Measurements from ENCODE around the gene EGFR. TPM values are rescaled to one million over a fixed set of nuclear protein-coding genes. Genes with fewer than 3 reads are reported as not detected.

Gene EGFR
- total RNA-seq, 2 experiments from 2014 or later: not detected

DNA sequence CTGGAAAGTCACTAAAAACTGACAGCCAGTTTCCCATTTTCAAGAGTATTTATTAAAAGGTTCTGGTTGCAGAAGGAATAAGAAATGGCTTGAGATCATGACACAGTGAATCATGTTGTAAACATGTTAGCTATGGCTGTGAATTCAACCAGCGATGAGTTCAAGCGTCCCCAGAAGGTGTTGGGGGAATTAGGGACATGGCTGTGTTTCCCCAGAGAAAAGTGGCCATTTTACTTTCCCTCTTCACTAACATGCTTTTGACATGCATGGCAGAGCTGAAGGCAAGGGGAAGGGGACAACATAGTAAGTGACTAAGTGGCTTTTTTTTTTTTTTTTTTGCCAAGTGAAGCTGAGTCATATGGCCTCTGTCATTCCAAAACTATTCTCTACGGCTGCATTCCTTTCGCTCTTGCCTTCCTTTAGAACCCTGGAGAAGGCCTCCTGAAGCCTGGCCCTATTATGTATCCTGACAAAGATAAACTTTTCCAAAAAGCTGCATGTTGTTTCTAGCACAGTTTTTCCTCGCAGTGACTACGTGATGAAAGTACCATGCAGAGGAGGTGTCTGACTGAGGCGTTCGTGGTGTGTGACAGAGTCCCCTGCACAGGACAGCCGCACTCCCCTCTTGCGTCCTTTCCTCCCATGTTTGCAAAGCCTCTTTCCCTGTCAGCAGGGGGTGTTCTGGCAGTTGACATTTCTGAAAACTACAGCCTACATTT is 46.9 kb downstream of the EGFR start:
- peaks cover 28% of the 10 kb centered on the region for H3K27me3 Mint-ChIP-seq

DNA sequence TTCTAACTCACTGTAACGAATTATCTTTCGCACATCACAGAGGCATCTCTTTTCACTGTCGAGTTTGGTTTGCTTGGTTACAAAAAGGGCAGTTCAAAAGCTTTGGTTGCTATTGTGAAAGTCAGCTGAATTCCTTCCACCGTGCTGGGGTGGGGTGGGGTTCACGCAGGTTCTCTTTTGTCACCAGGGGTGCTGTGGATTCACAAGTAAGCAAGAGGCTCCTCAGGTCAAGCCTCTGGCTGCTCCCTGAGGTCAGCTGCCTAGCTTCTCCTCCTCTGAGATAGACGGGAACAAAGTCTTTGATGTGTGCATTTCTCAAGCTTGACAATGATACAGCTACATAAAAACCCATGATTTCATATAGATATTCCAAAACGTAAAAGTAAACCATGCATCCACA is 47.7 kb downstream of the EGFR start:
- H3K36me3 Mint-ChIP-seq (ENCODE audit: low read depth): no peaks in the 10 kb centered on the region
- H3K9me3 Mint-ChIP-seq: no peaks in the 10 kb centered on the region
- CTCF ChIA-PET: no interaction called here
- no peaks in the 10 kb centered on the region for H3K4me1 Mint-ChIP-seq
- H3K27me3 Mint-ChIP-seq: peaks cover 28% of the 10 kb centered on the region
- POLR2A ChIA-PET: no interaction called here
- no peak overlapping the region for H3K27ac Mint-ChIP-seq
- DNase-seq: no peak
- no peak overlapping the region for H3K4me3 Mint-ChIP-seq

More for the DNA sequence above, 46.9 kb downstream of the EGFR start:
- ChIA-PET POLR2A (no interaction called here), CTCF (no interaction called here)
- no peak overlapping the region for H3K27ac Mint-ChIP-seq
- no peak for DNase-seq
- no peaks in the 10 kb centered on the region for H3K9me3 Mint-ChIP-seq
- no peaks in the 10 kb centered on the region for H3K4me1 Mint-ChIP-seq
- H3K36me3 Mint-ChIP-seq (ENCODE audit: low read depth): no peaks in the 10 kb centered on the region
- no peak overlapping the region for H3K4me3 Mint-ChIP-seq

DNA sequence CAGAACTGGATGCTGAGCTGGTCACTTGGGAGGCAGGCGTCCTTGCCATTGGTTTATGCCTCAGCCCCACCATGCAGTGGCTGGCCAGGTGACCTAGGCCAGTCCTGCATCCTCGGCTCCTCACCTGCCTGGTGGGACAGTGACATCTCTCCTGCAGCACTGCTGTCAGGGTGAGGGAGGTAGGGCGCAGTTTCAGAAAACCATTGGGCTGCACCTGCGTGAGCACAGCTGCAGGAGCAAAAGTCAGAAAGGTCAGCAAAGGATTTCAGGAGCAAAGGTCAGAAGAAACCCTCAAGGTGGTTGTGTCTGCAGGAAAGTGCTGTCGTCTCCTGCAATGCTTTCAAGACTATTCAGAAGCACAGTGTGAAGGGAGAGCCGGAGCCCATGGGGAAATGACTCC is 48.1 kb downstream of the EGFR start:
- CTCF ChIA-PET: no interaction called here
- H3K27ac Mint-ChIP-seq: no peak overlapping the region
- POLR2A ChIA-PET: no interaction called here

DNA sequence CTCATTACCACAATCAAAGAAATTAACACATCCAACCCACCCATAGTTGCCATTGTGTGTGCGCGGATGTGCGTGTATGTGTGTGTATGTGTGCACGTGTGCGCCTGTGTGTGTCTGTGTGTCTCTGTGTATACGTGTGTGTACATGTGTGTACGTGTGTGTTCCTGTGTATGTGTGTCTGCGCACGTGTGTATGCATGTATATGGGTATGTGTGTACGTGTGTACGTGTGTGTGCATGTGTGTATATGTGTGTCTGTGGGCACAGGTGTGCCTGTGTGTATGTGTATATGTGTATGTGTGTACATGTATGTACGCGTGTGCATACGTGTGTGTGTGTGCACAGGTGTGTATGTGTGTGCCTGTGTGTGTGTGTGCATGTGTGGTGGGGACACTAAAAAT is 48.9 kb downstream of the EGFR start:
- ChIA-PET CTCF (no interaction called here), POLR2A (no interaction called here)
- H3K4me1 Mint-ChIP-seq: no peaks in the 10 kb centered on the region
- H3K36me3 Mint-ChIP-seq (ENCODE audit: low read depth): no peaks in the 10 kb centered on the region
- H3K4me3 Mint-ChIP-seq: no peak overlapping the region
- H3K9me3 Mint-ChIP-seq: no peaks in the 10 kb centered on the region
- DNase-seq: no peak
- H3K27ac Mint-ChIP-seq: no peak overlapping the region
- H3K27me3 Mint-ChIP-seq: peaks cover 24% of the 10 kb centered on the region

More for the DNA sequence above, 48.1 kb downstream of the EGFR start:
- Mint-ChIP-seq H3K27me3 (peaks cover 27% of the 10 kb centered on the region), H3K4me3 (no peak overlapping the region), H3K36me3 (ENCODE audit: low read depth) (no peaks in the 10 kb centered on the region), H3K9me3 (no peaks in the 10 kb centered on the region), H3K4me1 (no peaks in the 10 kb centered on the region)
- DNase-seq: no peak

DNA sequence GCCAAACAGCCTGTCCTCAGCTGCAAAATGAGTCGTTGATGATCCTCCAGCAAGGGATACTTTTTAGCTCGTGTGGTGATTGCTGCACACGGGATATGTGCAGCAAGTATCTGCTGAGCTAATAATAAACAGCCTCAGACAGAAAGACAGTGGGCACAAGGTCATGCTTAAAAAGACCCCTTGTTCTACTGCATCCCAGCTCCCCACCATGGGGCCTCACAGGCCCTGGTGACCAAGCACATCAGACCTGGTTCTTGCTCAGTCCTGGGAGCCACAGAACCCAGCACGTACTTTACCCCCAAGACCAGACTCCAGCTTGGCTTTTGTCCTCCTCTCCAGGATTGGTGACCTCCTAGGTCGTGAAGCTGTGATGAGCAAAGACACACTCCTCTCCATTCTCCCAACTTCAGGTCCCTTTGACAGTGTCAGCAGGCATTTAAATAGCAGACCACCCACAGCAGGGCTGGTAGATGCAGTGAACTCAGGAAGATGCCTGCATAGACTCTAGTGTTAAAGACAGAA is 50.5 kb downstream of the EGFR start:
- DNase-seq: no peak
- peaks cover 22% of the 10 kb centered on the region for H3K27me3 Mint-ChIP-seq
- no peak overlapping the region for H3K27ac Mint-ChIP-seq
- H3K9me3 Mint-ChIP-seq: no peaks in the 10 kb centered on the region
- H3K36me3 Mint-ChIP-seq (ENCODE audit: low read depth): no peaks in the 10 kb centered on the region
- POLR2A ChIA-PET: no interaction called here
- no peak overlapping the region for H3K4me3 Mint-ChIP-seq
- H3K4me1 Mint-ChIP-seq: peaks cover 13% of the 10 kb centered on the region
- CTCF ChIA-PET: no interaction called here

DNA sequence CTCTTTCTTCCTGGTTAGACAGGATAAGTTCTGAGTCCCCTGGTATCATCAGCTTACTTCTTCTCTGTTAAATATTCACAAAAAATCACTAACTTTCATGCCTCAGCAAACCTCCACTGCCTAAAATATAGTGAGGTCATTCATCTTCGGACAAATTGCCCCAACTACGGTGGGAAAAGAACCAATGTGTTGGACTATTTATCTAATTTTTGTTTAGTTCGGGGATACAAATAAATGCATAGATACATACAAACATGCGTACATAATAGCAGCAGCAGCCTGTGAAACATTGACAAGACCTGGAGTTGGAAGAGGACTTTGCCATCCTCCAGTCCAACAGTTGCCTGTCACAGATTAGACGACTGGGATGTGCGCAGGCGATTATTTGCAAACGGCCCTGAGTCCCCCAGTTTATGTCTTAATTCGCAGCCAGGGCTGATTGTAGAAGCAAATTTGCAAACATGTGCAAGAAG is 51.5 kb downstream of the EGFR start:
- ChIA-PET CTCF (no interaction called here), POLR2A (no interaction called here)
- Mint-ChIP-seq H3K4me3 (no peak overlapping the region), H3K27me3 (peaks cover 21% of the 10 kb centered on the region), H3K27ac (no peak overlapping the region), H3K36me3 (ENCODE audit: low read depth) (no peaks in the 10 kb centered on the region), H3K9me3 (no peaks in the 10 kb centered on the region), H3K4me1 (peaks cover 13% of the 10 kb centered on the region)
- DNase-seq: no peak

DNA sequence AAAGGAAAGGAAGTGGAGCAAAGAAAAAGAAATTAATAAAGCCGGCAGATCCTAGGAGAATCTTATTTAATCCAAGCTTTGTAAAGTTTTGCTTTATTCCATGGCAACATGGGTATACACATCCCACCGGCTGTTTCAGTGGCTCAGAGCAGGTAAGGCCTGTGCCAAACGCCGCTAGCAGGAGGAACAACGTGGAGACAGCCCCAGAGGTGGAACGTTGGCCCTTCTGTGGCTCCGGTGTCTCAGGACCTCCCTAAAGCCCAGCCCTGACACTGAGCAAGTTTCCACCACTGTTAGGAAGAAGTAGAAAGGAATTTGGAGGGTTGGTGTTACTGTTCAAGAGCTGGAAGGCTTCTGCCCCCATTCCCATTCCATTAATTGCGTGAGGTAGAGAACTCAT is 52.0 kb downstream of the EGFR start:
- Mint-ChIP-seq H3K9me3 (no peaks in the 10 kb centered on the region), H3K4me3 (no peak overlapping the region), H3K36me3 (ENCODE audit: low read depth) (no peaks in the 10 kb centered on the region), H3K27ac (no peak overlapping the region), H3K27me3 (peaks cover 21% of the 10 kb centered on the region), H3K4me1 (peaks cover 13% of the 10 kb centered on the region)
- ChIA-PET CTCF (no interaction called here), POLR2A (no interaction called here)
- DNase-seq: no peak

DNA sequence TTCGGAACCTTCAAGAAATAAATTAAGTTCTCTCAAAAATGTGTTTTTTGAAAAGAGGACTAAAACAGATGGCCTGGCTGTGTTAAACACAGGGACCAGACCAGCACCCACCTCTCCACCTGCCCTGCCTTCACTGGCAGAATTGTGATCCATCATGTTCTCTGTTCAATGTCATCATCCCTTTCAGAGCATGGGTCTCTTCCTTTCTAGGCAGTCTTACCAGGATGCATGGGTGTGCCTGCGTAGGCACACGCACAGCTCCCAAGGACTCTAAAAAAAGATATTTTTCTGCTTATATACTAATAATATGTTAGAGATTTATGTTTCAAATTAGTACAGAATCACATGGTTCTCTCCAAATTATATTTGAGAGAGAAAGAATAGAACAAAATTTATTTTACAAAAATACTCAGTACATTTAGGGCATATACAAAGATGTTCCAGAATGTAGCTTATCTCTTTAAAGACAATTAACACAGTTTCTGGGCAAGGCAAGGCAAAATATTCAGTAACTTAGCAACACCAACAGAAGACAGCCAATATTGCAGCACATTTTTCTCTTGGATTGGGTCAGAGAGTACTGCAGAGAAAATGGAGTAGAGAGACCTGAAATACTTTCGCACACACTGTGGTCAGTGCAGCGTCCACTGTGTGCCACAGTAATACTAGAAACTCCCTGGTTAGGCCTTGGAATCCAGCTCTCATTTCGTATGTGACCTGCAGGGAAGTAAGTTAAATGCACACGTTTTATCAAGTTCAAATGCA is 52.8 kb downstream of the EGFR start:
- peaks cover 13% of the 10 kb centered on the region for H3K4me1 Mint-ChIP-seq
- H3K9me3 Mint-ChIP-seq: no peaks in the 10 kb centered on the region
- no peaks in the 10 kb centered on the region for H3K36me3 Mint-ChIP-seq (ENCODE audit: low read depth)
- peaks cover 21% of the 10 kb centered on the region for H3K27me3 Mint-ChIP-seq
- no peak overlapping the region for H3K4me3 Mint-ChIP-seq
- ChIA-PET POLR2A (no interaction called here), CTCF (no interaction called here)
- H3K27ac Mint-ChIP-seq: no peak overlapping the region
- no peak for DNase-seq

DNA sequence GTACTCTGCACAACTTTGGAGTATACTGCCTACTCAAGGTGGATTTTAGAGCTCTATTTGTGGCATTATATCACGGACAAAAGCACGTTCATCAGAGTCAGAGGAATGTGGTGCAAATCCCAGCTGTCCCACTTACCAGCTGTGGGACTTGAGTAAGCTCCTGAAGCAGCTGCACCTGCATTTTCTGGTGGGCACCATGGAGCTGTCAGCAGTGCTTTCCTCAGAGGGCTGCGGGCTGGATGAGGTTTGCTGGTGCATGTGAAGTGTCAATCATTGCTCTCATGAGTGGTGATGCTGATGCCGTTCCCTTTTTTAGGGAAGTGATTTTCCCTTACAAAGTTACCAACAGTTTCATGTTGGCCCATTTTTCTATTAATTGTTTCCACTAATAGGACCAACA is 53.4 kb downstream of the EGFR start:
- no peak overlapping the region for H3K27ac Mint-ChIP-seq
- no peaks in the 10 kb centered on the region for H3K36me3 Mint-ChIP-seq (ENCODE audit: low read depth)
- H3K27me3 Mint-ChIP-seq: peaks cover 21% of the 10 kb centered on the region
- ChIA-PET POLR2A (no interaction called here), CTCF (no interaction called here)
- no peak overlapping the region for H3K4me3 Mint-ChIP-seq
- no peak for DNase-seq
- H3K9me3 Mint-ChIP-seq: no peaks in the 10 kb centered on the region
- H3K4me1 Mint-ChIP-seq: peaks cover 13% of the 10 kb centered on the region

DNA sequence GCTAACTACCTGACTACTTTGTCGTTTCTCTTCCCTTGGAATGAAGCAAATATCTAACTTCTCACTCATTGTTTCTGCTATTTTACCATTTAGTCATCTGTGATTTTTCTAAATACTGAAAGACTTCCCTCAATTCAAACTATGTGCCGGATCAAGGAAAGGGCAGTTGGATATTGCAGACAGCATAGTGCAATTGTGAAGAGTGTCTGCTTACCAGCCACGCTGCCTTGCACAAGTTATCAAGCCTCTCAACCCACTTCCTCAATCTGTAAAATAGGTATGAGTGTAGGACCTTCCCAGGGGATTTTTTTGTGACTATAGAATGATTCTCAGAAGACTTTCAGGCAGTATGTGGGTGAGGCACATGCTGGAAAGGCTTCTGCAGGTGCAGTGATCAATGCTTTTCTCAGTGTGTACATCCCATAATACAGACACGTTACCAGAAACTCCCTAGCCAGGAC is 54.3 kb downstream of the EGFR start:
- Mint-ChIP-seq H3K9me3 (no peaks in the 10 kb centered on the region), H3K4me3 (no peak overlapping the region), H3K36me3 (ENCODE audit: low read depth) (no peaks in the 10 kb centered on the region), H3K27ac (no peak overlapping the region), H3K4me1 (peaks cover 13% of the 10 kb centered on the region), H3K27me3 (peaks cover 19% of the 10 kb centered on the region)
- ChIA-PET POLR2A (no interaction called here), CTCF (no interaction called here)
- DNase-seq: no peak

DNA sequence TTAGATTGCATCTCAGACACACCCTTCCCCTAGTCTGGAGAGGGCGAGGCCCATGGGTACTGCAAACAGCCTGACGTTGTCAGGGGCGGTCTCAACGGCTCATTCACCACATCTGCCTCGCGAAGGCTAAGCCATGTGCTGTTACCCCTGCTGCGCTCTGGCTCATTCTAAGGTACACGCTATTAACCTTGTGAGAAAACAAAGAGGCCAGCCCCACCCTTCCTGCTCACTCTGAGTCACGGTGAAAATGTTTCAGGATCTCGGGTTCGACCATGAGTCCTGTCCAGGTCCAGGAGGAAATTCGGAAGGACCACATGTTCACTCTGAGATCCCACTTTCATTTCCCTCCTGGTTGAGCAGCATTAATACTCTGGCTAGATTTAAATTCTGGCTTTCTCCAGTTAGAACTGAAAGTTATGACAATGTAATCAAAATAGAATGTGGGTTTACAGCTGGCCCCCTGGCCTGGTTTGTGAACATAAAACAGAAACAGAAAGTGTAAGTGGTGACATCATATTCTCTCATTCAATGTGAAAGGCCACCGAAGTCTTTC is 55.2 kb downstream of the EGFR start:
- ChIA-PET CTCF (no interaction called here), POLR2A (no interaction called here)
- Mint-ChIP-seq H3K27me3 (peaks cover 16% of the 10 kb centered on the region), H3K4me1 (peaks cover 13% of the 10 kb centered on the region), H3K9me3 (no peaks in the 10 kb centered on the region), H3K36me3 (ENCODE audit: low read depth) (no peaks in the 10 kb centered on the region), H3K27ac (peak overlapping the region; percentile 82), H3K4me3 (peak overlapping the region; percentile 4)
- DNase-seq: peak; percentile 38

DNA sequence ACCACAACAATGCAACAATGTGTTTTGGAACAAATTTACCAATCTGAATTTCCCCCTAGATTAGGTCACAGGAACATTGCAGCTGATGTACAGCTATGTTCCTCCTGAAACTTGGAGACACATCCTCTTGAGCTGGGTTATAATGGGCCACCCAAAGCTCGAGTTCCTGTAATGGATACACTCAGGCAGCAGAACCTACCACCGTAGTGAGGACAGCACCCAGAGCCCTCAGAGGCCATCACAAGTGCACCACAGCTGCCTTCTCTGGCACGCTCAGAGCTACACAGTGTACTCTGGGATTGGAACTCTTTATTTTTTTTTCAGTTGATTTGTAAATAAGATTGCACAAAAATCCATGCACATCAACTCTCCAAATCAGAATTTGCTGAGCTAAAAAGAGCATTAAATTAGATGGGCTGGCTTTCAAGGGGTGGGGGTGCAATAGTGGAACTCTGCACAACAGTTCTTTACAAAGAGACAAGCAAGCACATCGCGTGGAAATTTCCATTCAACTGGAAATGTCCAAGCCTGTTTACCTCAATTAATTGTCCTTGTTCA is 56.7 kb downstream of the EGFR start:
- no peak for DNase-seq
- ChIA-PET POLR2A (no interaction called here), CTCF (interaction anchor here (0.7 kb wide), 1 partner anchor 75 kb away, joined by 3 read pairs; no protein-coding TSS in a partner anchor)
- Mint-ChIP-seq H3K9me3 (no peaks in the 10 kb centered on the region), H3K27me3 (peaks cover 6% of the 10 kb centered on the region), H3K4me3 (no peak overlapping the region), H3K36me3 (ENCODE audit: low read depth) (no peaks in the 10 kb centered on the region), H3K4me1 (peaks cover 13% of the 10 kb centered on the region), H3K27ac (no peak overlapping the region)

Data from activated CD4-positive, alpha-beta T cell treated with anti-CD3 and anti-CD28 coated beads, Interleukin-2, amount 10 ng/mL, durations not matched to agents 7 days and 5 days (primary cell).